Right lobe of liver (tissue), 4 donors: Measurements from ENCODE around the gene WASF3.

Experiments used
- POLR2A ChIP-seq: fragments of 450-650 bp; IDR thresholded peaks from one replicate; pipeline ENCODE4 v1.6.1; 2017; ENCODE audit warnings: antibody characterized with exemption, mild to moderate bottlenecking
- TF ChIP-seq, protein P1 (sequence below), 4 donors: fragments of 200-600 bp in 3 of 4; fragments of 450-650 bp in 1 of 4; IDR thresholded peaks; one replicate each; pipeline versions ENCODE4 v1.5.1 to v1.8.0; 2016 to 2022; ENCODE audit warnings: antibody characterized with exemption in 4 of 4, mild to moderate bottlenecking in 2 of 4
- donor health status: DM: no; HTN: no; CAD: no.
- donor health status: DM: no; HTN: no; CAD: no.
- donor health status: DM: no; HTN: yes; CAD: no.

DNA sequence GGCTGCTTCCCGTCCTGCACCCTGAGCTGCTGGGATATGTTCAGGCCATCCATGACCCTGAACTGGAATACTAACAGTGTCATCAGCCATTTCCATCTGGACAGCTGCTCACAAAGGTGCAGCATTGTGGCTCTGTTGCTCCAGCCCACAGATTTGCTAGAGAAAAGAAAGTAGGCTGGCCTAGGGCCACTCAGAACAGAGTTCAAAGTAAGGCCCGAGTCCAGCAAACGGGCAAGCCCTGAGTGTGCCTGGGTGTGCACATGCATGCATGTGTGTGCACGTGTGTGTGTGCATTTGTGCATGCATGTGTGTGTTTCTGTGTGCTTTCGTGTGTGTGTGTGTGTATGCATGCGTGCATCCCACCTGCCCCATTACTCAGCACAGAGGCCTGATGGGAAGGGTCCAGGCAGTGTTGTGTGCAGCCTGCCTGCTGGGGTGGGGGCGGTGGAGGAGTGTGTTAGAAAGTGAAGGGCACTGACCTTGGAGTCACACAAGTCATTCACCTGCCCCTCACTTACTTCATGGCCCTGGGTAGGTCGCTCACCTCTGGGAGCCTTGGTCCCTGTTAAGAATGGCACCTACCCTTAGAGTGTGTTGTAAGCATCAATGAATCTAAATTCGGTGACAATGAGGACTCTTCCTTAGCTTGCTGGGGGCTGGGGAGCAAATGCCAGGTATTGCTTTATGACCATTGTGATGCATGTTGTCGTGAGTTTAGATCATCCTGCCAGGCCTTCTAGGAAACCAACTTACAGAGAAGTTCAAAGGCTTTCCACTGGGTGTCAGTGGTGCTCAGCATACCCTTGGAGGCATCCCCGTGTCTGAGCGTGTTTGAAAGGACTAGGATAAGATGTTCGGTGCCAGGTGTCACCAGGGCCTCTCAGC lies 149.9 kb downstream of the WASF3 start:
- TF ChIP-seq, protein P1, sequence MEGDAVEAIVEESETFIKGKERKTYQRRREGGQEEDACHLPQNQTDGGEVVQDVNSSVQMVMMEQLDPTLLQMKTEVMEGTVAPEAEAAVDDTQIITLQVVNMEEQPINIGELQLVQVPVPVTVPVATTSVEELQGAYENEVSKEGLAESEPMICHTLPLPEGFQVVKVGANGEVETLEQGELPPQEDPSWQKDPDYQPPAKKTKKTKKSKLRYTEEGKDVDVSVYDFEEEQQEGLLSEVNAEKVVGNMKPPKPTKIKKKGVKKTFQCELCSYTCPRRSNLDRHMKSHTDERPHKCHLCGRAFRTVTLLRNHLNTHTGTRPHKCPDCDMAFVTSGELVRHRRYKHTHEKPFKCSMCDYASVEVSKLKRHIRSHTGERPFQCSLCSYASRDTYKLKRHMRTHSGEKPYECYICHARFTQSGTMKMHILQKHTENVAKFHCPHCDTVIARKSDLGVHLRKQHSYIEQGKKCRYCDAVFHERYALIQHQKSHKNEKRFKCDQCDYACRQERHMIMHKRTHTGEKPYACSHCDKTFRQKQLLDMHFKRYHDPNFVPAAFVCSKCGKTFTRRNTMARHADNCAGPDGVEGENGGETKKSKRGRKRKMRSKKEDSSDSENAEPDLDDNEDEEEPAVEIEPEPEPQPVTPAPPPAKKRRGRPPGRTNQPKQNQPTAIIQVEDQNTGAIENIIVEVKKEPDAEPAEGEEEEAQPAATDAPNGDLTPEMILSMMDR (IDR thresholded peaks at IDR 0.05): peak; percentile 41 to 55 (median 51)
- TF ChIP-seq POLR2A: no peak
